Psoas muscle (tissue), 8 donors: ENCODE measurements around the gene IGFBPL1. TPM values are rescaled to one million over a fixed set of nuclear protein-coding genes. Genes with fewer than 3 reads are reported as not detected.

Experiments
- ATAC-seq, 4 donors: fragments of 200-7000 bp; cut with Tn5 transposase; one replicate each; pipeline ENCODE4 v1.9.1; 2020; ENCODE audit warnings: moderate library complexity in 3 of 4, mild to moderate bottlenecking in 2 of 4
- DNase-seq, 2 donors: peaks; one replicate each; pipeline ENCODE4 v3.0.0-alpha.2; 2020
- H3K27ac ChIP-seq: fragments of 200-600 bp; one replicate; pipeline ENCODE4 v1.8.0; 2022
- H3K27me3 ChIP-seq, 3 donors: fragments of 200-600 bp in 1 of 3; one replicate each; pipeline versions ENCODE4 v1.6.1 to v1.8.0; 2013 to 2022; ENCODE audit warnings: low read length in 2 of 3, mild to moderate bottlenecking in 2 of 3, moderate library complexity in 1 of 3; ENCODE audit not compliant: insufficient read depth in 3 of 3
- H3K36me3 ChIP-seq, 2 donors: fragments of 200-600 bp in 1 of 2; one replicate each; pipeline versions ENCODE4 v1.6.1 to v1.8.0; 2013 to 2022; ENCODE audit warnings: low read depth in 1 of 2, mild to moderate bottlenecking in 1 of 2, moderate library complexity in 1 of 2; ENCODE audit not compliant: insufficient read depth in 1 of 2
- H3K4me1 ChIP-seq: fragments of 200-600 bp; one replicate; pipeline ENCODE4 v1.8.0; 2022
- H3K4me3 ChIP-seq: fragments of 200-600 bp; one replicate; pipeline ENCODE4 v1.8.0; 2022; ENCODE audit warnings: mild to moderate bottlenecking
- H3K9me3 ChIP-seq: fragments of 200-600 bp; one replicate; pipeline ENCODE4 v1.8.0; 2022
- CTCF ChIP-seq: fragments of 200-600 bp; IDR thresholded peaks from one replicate; pipeline ENCODE4 v1.8.0; 2022; ENCODE audit warnings: antibody characterized with exemption
- WGBS, 3 donors: extraction: QIAGEN DNeasy Blood & Tissue Kit; methylation state at CpG; one replicate each; pipeline versions ENCODE4 v1.1.6 to v1.1.7; 2013; 5-methylcytosine and 5-hydroxymethylcytosine counted together
- intact Hi-C, 2 donors: fragments of 100-400 bp; cut with DNase I; formaldehyde crosslinking; loops; one replicate each; pipeline versions ENCODE4 v1.11.0 to v1.14.2; 2022
- polyA plus RNA-seq, 3 donors: library from polyadenylated mRNA; stranded (reverse); fragments of 200-250 nt; gene quantifications; one replicate each; pipeline ENCODE4 v1.2.3, GENCODE V29; 2013
- total RNA-seq, 4 donors: library from RNA; stranded (reverse); fragmentation: NEBNext Ultra II Directional in 2 of 4; extraction: Animal tissue kit (Norgen Biotek cat#: 25700) in 2 of 4; gene quantifications; one replicate each; pipeline versions ENCODE4 v1.2.1 to v1.2.4, GENCODE V29; 2021 to 2023
- donor health status: healthy with polysubstance abuse.
- donor health status: DM: no; HTN: no; CAD: no; lungs with moderate emphysema.
- donor health status: Bipolar disorder and iron deficiency.
- donor health status: healthy.
- donor health status: DM: yes; HTN: yes; CAD: no.
- donor health status: DM: no; HTN: no; CAD: no.
- donor health status: DM: no; HTN: no; CAD: no.
- donor health status: DM: yes; HTN: yes; CAD: no.

The IGFBPL1 gene
- total and polyA plus RNA-seq, 7 donors: 0.10 to 0.51 (median 0.42) TPM; not detected in 4

DNA sequence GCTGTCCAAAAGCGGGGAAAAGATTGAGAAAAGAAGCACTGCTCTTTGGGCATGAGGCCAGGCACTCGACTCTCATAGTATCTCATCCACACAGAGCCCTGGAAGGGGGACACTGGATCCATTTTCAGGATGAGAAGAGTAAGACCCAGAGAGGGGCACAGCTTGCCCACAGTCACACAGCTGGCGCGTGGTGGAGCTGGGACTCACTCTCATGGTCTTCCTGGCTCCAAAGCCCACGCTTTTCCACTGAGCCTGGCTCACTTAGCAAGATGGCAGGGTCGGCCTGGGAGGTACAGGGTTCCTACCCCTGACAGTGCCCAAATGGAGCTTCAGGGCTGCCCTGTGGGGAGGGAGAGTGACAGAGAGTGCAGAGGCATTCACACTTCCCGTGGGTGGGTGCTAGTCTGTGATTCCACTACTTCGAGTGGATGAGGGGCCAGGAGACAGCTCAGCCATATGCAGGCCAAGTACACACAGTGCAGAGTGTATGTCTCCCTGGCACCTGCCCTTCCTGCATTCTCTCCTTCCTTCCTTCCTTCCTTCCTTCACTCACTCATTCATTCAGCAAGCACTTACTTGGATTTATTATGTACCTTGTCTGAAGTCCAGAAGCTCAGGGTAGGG is 18.3 kb upstream of the IGFBPL1 start:
- H3K27me3 ChIP-seq: peaks cover 0 to 2% (median 0%) of the 10 kb centered on the region in 3 donors
- intact Hi-C loops: no loop called here

GRCh38 chr9:38441347-38442085 is 17.3 kb upstream of the IGFBPL1 start:
- DNase-seq (no peak), ATAC-seq (no peak)
- Histone ChIP-seq H3K36me3 (no peaks in the 10 kb centered on the region), H3K27ac (no peak overlapping the region), H3K9me3 (no peaks in the 10 kb centered on the region), H3K27me3 (peaks cover 0 to 2% (median 0%) of the 10 kb centered on the region in 3 donors), H3K4me3 (no peak overlapping the region), H3K4me1 (no peaks in the 10 kb centered on the region)
- WGBS, 3 donors: 70 to 76% (median 74%) methylated on average over 8 of the region's 8 CpGs
- TF ChIP-seq CTCF: no peak
- intact Hi-C loops: no loop called here

More for the DNA sequence above, 18.3 kb upstream of the IGFBPL1 start:
- no peak for DNase-seq
- no peak for TF ChIP-seq CTCF
- Histone ChIP-seq H3K36me3 (no peaks in the 10 kb centered on the region), H3K4me1 (no peaks in the 10 kb centered on the region), H3K27ac (no peak overlapping the region), H3K9me3 (no peaks in the 10 kb centered on the region), H3K4me3 (no peak overlapping the region)
- WGBS, 3 donors: 54 to 68% (median 60%) methylated on average over 8 of the region's 8 CpGs
- ATAC-seq: no peak

- H3K36me3 ChIP-seq: no peaks in the 10 kb centered on the region
- no peak for TF ChIP-seq CTCF
- H3K27me3 ChIP-seq: peaks cover 0 to 2% (median 0%) of the 10 kb centered on the region in 3 donors
- ATAC-seq (no peak), DNase-seq (no peak)
- no peaks in the 10 kb centered on the region for H3K9me3 ChIP-seq
- no peak overlapping the region for H3K27ac ChIP-seq
- 76 to 85% (median 84%) methylated on average over 3 of the region's 3 CpGs for WGBS, 3 donors
- H3K4me1 ChIP-seq: no peaks in the 10 kb centered on the region
- H3K4me3 ChIP-seq: no peak overlapping the region
- intact Hi-C loops: no loop called here
Observed at GRCh38 chr9:38440516-38440915, 16.3 kb upstream of the IGFBPL1 start.

GRCh38 chr9:38439916-38440301 is 15.7 kb upstream of the IGFBPL1 start:
- Histone ChIP-seq H3K27ac (no peak overlapping the region), H3K4me1 (no peaks in the 10 kb centered on the region), H3K27me3 (peaks cover 0 to 2% (median 0%) of the 10 kb centered on the region in 3 donors), H3K4me3 (no peak overlapping the region), H3K36me3 (no peaks in the 10 kb centered on the region), H3K9me3 (no peaks in the 10 kb centered on the region)
- no peak for TF ChIP-seq CTCF
- no peak for DNase-seq
- 94 to 100% (median 99%) methylated on average over 1 of the region's 1 CpG for WGBS, 3 donors
- intact Hi-C loops: no loop called here
- ATAC-seq: no peak
